Mesothelial cell of epicardium (in vitro differentiated cells): Measurements from ENCODE around the gene CFAP92. TPM values are rescaled to one million over a fixed set of nuclear protein-coding genes. Genes with fewer than 3 reads are reported as not detected.

ENCODE experiments used
- DNase-seq, 2 experiments: peaks; one replicate each; pipeline ENCODE4 v3.0.0; 2021; ENCODE audit warnings: low spot score in 2 of 2; ENCODE audit not compliant: unreplicated experiment in 2 of 2
- H3K27ac Mint-ChIP-seq: 2 replicates; pipeline ENCODE4 v1.8.0; 2021; ENCODE audit warnings: mixed read lengths
- H3K27me3 Mint-ChIP-seq: 2 replicates; pipeline ENCODE4 v1.8.0; 2021; ENCODE audit warnings: low read depth, mixed read lengths
- H3K36me3 Mint-ChIP-seq: 2 replicates; pipeline ENCODE4 v1.8.0; 2021; ENCODE audit warnings: mixed read lengths
- H3K4me1 Mint-ChIP-seq: 2 replicates; pipeline ENCODE4 v1.8.0; 2021; ENCODE audit warnings: mixed read lengths
- H3K4me3 Mint-ChIP-seq: 2 replicates; pipeline ENCODE4 v1.8.0; 2021; ENCODE audit warnings: mild to moderate bottlenecking, moderate library complexity, mixed read lengths
- H3K9me3 Mint-ChIP-seq: 2 replicates; pipeline ENCODE4 v1.8.0; 2021; ENCODE audit warnings: mixed read lengths
- total RNA-seq: library from RNA; stranded (reverse); gene quantifications from 3 replicates; pipeline ENCODE4 v1.2.1, GENCODE V29; 2021
- TF ChIP-seq, protein P1 (sequence below): fragments of 200-600 bp; sonication (generic); IDR thresholded peaks from one replicate; pipeline ENCODE4 v1.5.0; 2021; ENCODE audit warnings: antibody characterized with exemption; ENCODE audit not compliant: unreplicated experiment

Gene CFAP92
- total RNA-seq, 1 donor from 2014 or later, result 0.76 TPM

DNA sequence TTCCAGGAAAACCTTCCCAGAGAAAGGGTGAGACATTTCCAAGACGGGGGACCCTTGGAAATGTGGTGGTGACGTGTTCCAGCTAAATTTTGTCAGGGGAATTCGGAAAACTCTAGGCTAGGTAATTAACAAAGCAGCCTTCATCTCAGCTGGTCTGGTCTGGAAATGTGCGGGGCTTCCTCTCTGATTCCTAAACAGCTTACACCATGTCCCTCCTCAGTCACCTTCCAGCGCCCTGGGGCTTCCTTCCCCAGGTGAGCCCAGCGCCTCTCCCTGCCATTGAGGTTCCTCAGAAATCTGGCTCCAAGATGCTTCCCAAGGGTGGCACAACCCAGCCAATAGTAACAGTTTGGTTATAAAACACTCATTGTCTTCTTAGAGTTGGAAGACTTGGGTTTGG, 113.9 kb downstream of the CFAP92 start:
- Mint-ChIP-seq H3K4me1 (peaks cover 45% of the 10 kb centered on the region), H3K4me3 (peak overlapping the region; percentile 80), H3K27me3 (no peaks in the 10 kb centered on the region), H3K36me3 (peaks cover 4% of the 10 kb centered on the region), H3K9me3 (no peaks in the 10 kb centered on the region), H3K27ac (peak overlapping the region; percentile 98)
- no peak for DNase-seq
- TF ChIP-seq, protein P1, sequence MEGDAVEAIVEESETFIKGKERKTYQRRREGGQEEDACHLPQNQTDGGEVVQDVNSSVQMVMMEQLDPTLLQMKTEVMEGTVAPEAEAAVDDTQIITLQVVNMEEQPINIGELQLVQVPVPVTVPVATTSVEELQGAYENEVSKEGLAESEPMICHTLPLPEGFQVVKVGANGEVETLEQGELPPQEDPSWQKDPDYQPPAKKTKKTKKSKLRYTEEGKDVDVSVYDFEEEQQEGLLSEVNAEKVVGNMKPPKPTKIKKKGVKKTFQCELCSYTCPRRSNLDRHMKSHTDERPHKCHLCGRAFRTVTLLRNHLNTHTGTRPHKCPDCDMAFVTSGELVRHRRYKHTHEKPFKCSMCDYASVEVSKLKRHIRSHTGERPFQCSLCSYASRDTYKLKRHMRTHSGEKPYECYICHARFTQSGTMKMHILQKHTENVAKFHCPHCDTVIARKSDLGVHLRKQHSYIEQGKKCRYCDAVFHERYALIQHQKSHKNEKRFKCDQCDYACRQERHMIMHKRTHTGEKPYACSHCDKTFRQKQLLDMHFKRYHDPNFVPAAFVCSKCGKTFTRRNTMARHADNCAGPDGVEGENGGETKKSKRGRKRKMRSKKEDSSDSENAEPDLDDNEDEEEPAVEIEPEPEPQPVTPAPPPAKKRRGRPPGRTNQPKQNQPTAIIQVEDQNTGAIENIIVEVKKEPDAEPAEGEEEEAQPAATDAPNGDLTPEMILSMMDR, result no peak

DNA sequence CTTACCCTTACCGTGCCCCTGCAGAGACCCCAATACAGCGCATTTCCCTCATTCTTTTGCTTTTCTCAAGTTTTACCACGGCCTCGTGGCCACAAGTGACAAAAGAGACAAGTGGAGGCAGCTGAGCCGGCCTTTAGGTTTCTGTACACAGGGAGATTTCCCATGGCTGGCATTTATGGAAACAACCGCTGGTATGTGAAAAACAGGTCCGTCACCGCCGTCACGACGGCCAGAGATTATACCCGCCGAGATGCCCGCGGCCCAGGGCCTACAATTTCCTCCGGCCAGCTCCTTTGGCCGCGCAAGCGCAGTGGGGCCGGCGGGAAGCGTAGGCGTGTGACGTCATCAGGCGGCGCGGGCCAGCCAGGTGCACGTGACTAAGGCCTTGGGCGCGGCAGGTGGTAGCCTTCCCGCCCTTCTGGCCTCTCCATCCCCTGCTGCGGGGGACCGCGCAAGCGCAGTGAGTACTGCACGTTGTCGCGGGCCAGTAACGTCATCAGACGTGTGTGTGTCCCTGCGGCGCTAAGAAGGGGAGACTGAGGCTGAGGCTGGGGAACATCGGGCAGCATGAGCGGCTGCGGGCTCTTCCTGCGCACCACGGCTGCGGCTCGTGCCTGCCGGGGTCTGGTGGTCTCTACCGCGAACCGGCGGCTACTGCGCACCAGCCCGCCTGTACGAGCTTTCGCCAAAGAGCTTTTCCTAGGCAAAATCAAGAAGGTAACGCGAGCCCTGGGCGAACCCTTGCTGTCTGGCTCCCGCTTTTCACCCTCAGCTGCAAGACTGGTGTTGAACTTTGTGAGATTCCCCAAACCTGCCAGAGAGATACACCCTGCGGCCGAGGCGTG, 114.5 kb downstream of the CFAP92 start, which contains the start of gene ACAD9:
Gene ACAD9, plus strand, starts transcription at position 496 of the 845 bp plus-strand sequence. Its CDS starts 72 bp downstream, at position 568.
- peak; percentile 97 to 99 for DNase-seq
- peak within 1 kb of the TSS; percentile 80 for H3K4me3 Mint-ChIP-seq
- peaks cover 45% of the 10 kb centered on the region for H3K4me1 Mint-ChIP-seq
- TF ChIP-seq, protein P1, result no peak
- H3K27ac Mint-ChIP-seq, result peak within 1 kb of the TSS; percentile 98
- H3K27me3 Mint-ChIP-seq, result peaks cover 4% of the 10 kb centered on the region
- peaks cover 2% of the 10 kb centered on the region for H3K36me3 Mint-ChIP-seq
- no peaks in the 10 kb centered on the region for H3K9me3 Mint-ChIP-seq

DNA sequence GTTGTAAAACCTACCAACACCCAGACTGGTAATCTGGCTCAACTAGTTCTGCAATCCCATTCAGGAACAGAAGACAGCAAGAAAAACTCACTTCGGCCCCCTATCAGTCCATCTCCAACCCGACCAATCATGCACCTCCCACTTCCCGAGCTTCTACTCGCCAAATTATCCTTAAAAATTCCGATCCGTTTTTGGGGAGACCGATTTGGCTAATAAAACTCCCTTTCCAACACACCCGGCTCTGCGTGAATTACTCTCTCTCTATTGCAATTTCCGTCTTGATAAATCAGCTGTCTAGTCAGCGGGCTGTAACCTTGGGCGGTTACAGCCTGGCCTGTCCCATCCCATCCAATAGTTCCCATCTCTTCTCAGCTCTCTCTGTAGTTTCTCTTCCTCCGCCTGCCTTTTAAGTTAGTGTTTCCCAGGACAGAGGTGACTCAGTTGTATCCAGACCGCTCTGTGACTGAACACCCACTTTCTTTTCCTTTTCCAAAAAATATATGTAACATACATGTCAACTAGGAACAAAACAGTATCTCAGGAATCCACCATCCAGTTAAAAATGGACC, 115.2 kb downstream of the CFAP92 start:
- Mint-ChIP-seq H3K27me3 (peaks cover 7% of the 10 kb centered on the region), H3K27ac (peak overlapping the region; percentile 98), H3K4me1 (peaks cover 45% of the 10 kb centered on the region), H3K4me3 (peak overlapping the region; percentile 80), H3K36me3 (peaks cover 2% of the 10 kb centered on the region), H3K9me3 (no peaks in the 10 kb centered on the region)
- TF ChIP-seq, protein P1, result no peak
- no peak for DNase-seq

DNA sequence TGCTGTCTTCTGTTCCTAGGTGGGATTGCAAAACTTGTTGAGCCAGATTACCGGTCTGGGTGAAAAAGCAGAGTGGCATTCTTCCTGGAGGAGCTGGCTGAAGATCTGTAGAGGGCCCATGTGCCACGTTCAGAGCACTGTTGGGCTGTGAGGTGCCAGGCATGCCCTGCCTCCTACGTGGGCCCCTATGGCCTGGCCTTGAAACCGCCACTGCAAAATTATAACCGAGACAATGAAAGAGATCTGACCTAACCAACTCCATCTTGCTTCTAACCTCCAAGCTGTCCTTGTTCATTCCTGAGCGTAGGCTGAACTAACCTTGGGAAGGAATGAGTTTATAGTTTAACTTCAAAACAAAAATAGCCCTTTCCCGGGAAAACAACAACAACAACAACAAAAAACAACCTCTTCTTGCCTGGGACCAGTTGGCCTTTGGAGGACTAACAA, 115.8 kb downstream of the CFAP92 start:
- no peak for DNase-seq
- H3K4me3 Mint-ChIP-seq, result peak overlapping the region; percentile 80
- H3K9me3 Mint-ChIP-seq, result no peaks in the 10 kb centered on the region
- H3K4me1 Mint-ChIP-seq, result peaks cover 45% of the 10 kb centered on the region
- peak overlapping the region; percentile 98 for H3K27ac Mint-ChIP-seq
- TF ChIP-seq, protein P1, result no peak
- H3K36me3 Mint-ChIP-seq, result peaks cover 2% of the 10 kb centered on the region
- H3K27me3 Mint-ChIP-seq, result peaks cover 7% of the 10 kb centered on the region

DNA sequence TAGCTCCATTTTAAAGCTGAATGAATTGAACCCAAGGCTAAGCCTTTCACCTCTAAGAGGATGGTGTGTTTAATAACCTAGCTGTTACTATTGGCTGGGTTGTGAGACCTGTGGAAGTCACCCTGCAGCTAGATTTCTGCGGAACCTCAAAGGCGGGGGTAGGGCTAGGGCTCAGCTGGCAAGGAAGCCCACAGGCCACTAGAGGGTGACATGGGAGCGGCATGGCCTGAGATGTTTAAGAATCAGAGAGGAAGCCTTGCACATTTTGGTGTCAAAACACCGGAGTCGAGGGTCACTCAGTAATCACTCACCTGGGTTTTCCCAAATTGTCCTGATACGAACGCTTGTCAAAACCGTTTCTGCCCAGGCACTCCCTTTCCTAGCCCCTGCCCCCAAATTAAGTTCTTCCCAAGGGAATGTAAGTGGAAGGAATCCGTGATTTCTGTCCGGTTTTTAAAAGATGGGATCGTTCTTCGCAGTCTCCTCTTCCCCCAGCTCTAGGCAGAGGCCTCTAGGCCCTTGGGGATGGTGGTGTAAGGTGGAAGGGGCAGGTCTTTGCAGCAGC, 118.2 kb downstream of the CFAP92 start:
- H3K36me3 Mint-ChIP-seq, result no peaks in the 10 kb centered on the region
- peaks cover 7% of the 10 kb centered on the region for H3K27me3 Mint-ChIP-seq

More for the DNA sequence above, 118.2 kb downstream of the CFAP92 start:
- no peaks in the 10 kb centered on the region for H3K9me3 Mint-ChIP-seq
- H3K27ac Mint-ChIP-seq, result no peak overlapping the region
- no peak for DNase-seq
- peaks cover 28% of the 10 kb centered on the region for H3K4me1 Mint-ChIP-seq
- no peak overlapping the region for H3K4me3 Mint-ChIP-seq
- TF ChIP-seq, protein P1, result no peak
